HG02970 (cell line): ENCODE results near the gene ERCC2.

Source experiments
- ATAC-seq: cut with Tn5 transposase; IDR thresholded peaks from one replicate; pipeline ENCODE4 v1.9.1; 2021; ENCODE audit warnings: mild to moderate bottlenecking, moderate library complexity, moderate number of reproducible peaks; ENCODE audit not compliant: unreplicated experiment, low FRiP score

The ERCC2 gene

GRCh38 chr19:45402298-45403061 is 32.1 kb upstream of the ERCC2 start:
- no peak for ATAC-seq

GRCh38 chr19:45401815-45402214 is 31.4 kb upstream of the ERCC2 start:
- ATAC-seq, result no peak

GRCh38 chr19:45400192-45400591 is 29.8 kb upstream of the ERCC2 start:
- no peak for ATAC-seq

- no peak for ATAC-seq
Measured at GRCh38 chr19:45395821-45396617, 25.6 kb upstream of the ERCC2 start.

- no peak for ATAC-seq
Measured at GRCh38 chr19:45391871-45392665, 21.7 kb upstream of the ERCC2 start.

GRCh38 chr19:45391346-45391745 is 21.0 kb upstream of the ERCC2 start:
- ATAC-seq, result no peak

- ATAC-seq, result no peak
Measured at GRCh38 chr19:45385392-45386221, 15.2 kb upstream of the ERCC2 start.

GRCh38 chr19:45382426-45382825 is 12.1 kb upstream of the ERCC2 start:
- no peak for ATAC-seq

GRCh38 chr19:45380107-45380506 is 9.7 kb upstream of the ERCC2 start:
- no peak for ATAC-seq

GRCh38 chr19:45376045-45376724 is 5.8 kb upstream of the ERCC2 start:
- ATAC-seq, result no peak

- no peak for ATAC-seq
Measured at GRCh38 chr19:45368737-45369340, 1.5 kb downstream of the ERCC2 start.

- ATAC-seq, result no peak
Measured at GRCh38 chr19:45368127-45368526, 2.2 kb downstream of the ERCC2 start.

GRCh38 chr19:45364696-45365095 is 5.7 kb downstream of the ERCC2 start:
- ATAC-seq, result no peak

GRCh38 chr19:45363861-45364459 is 6.4 kb downstream of the ERCC2 start:
- ATAC-seq, result no peak

GRCh38 chr19:45362291-45362690 is 8.1 kb downstream of the ERCC2 start:
- no peak for ATAC-seq

- ATAC-seq, result no peak
Measured at GRCh38 chr19:45361608-45362007, 8.8 kb downstream of the ERCC2 start.

GRCh38 chr19:45358213-45358792 is 12.1 kb downstream of the ERCC2 start:
- no peak for ATAC-seq

GRCh38 chr19:45357445-45357783 is 13.0 kb downstream of the ERCC2 start:
- ATAC-seq, result no peak
